ENCODE results near the gene SRRM2.

SRRM2 gene

GRCh38 chr16:2775765-2776499 is 23.5 kb downstream of the SRRM2 start:
- H3K4me3 ChIP-seq (ENCODE audit: low read length) = peak overlapping the region; percentile 94
- peak overlapping the region; percentile 95 for H3K4me2 ChIP-seq (ENCODE audit: low read length)
- peak overlapping the region; percentile 96 for H3K9ac ChIP-seq (ENCODE audit: low read depth, low read length)
- H3K9me3 ChIP-seq (replicated peaks; ENCODE audit: low read length) = no peaks in the 10 kb centered on the region
- H3K4me1 ChIP-seq (ENCODE audit: control insufficient read depth, insufficient read depth, low read length) = peaks cover 49% of the 10 kb centered on the region
- H3K27me3 ChIP-seq (ENCODE audit: control insufficient read depth, insufficient read depth, low read length) = no peaks in the 10 kb centered on the region
- peaks cover 41% of the 10 kb centered on the region for H3K36me3 ChIP-seq (ENCODE audit: insufficient read depth, low read length)

GRCh38 chr16:2776500-2777139 is 24.2 kb downstream of the SRRM2 start:
- peak overlapping the region; percentile 95 for H3K4me2 ChIP-seq (ENCODE audit: low read length)
- peaks cover 45% of the 10 kb centered on the region for H3K4me1 ChIP-seq (ENCODE audit: control insufficient read depth, insufficient read depth, low read length)
- H3K9ac ChIP-seq (ENCODE audit: low read depth, low read length) = peak overlapping the region; percentile 96
- no peaks in the 10 kb centered on the region for H3K9me3 ChIP-seq (replicated peaks; ENCODE audit: low read length)
- H3K27me3 ChIP-seq (ENCODE audit: control insufficient read depth, insufficient read depth, low read length) = no peaks in the 10 kb centered on the region
- peaks cover 35% of the 10 kb centered on the region for H3K36me3 ChIP-seq (ENCODE audit: insufficient read depth, low read length)
- peak overlapping the region; percentile 94 for H3K4me3 ChIP-seq (ENCODE audit: low read length)

- Histone ChIP-seq H3K9me3 (replicated peaks; ENCODE audit: low read length) (no peaks in the 10 kb centered on the region), H3K36me3 (ENCODE audit: insufficient read depth, low read length) (peaks cover 27% of the 10 kb centered on the region), H3K4me2 (ENCODE audit: low read length) (peak within 1 kb of the TSS; percentile 95), H3K4me1 (ENCODE audit: control insufficient read depth, insufficient read depth, low read length) (peaks cover 45% of the 10 kb centered on the region), H3K9ac (ENCODE audit: low read depth, low read length) (peak within 1 kb of the TSS; percentile 100), H3K4me3 (ENCODE audit: low read length) (peak within 1 kb of the TSS; percentile 94), H3K27me3 (ENCODE audit: control insufficient read depth, insufficient read depth, low read length) (no peaks in the 10 kb centered on the region)
Observed at GRCh38 chr16:2777231-2777902, 24.9 kb downstream of the SRRM2 start, which contains the start of gene ELOB. TSS of gene ELOB (minus strand) at chr16:2777280. CDS start at chr16:2777239, 41 bp downstream.

GRCh38 chr16:2777903-2778629 is 25.6 kb downstream of the SRRM2 start:
- Histone ChIP-seq H3K4me2 (ENCODE audit: low read length) (peak overlapping the region; percentile 95), H3K4me3 (ENCODE audit: low read length) (peak overlapping the region; percentile 94), H3K9ac (ENCODE audit: low read depth, low read length) (peak overlapping the region; percentile 100), H3K36me3 (ENCODE audit: insufficient read depth, low read length) (peaks cover 21% of the 10 kb centered on the region), H3K27me3 (ENCODE audit: control insufficient read depth, insufficient read depth, low read length) (no peaks in the 10 kb centered on the region), H3K9me3 (replicated peaks; ENCODE audit: low read length) (no peaks in the 10 kb centered on the region), H3K4me1 (ENCODE audit: control insufficient read depth, insufficient read depth, low read length) (peaks cover 39% of the 10 kb centered on the region)

- no peaks in the 10 kb centered on the region for H3K9me3 ChIP-seq (replicated peaks; ENCODE audit: low read length)
- H3K4me3 ChIP-seq (ENCODE audit: low read length) = peak overlapping the region; percentile 94
- H3K27me3 ChIP-seq (ENCODE audit: control insufficient read depth, insufficient read depth, low read length) = no peaks in the 10 kb centered on the region
- peaks cover 16% of the 10 kb centered on the region for H3K36me3 ChIP-seq (ENCODE audit: insufficient read depth, low read length)
- H3K9ac ChIP-seq (ENCODE audit: low read depth, low read length) = peak overlapping the region; percentile 100
- peak overlapping the region; percentile 95 for H3K4me2 ChIP-seq (ENCODE audit: low read length)
- peaks cover 34% of the 10 kb centered on the region for H3K4me1 ChIP-seq (ENCODE audit: control insufficient read depth, insufficient read depth, low read length)
Observed at GRCh38 chr16:2778630-2778958, 26.2 kb downstream of the SRRM2 start.

- Histone ChIP-seq H3K4me3 (ENCODE audit: low read length) (no peak overlapping the region), H3K4me2 (ENCODE audit: low read length) (no peak overlapping the region), H3K9me3 (replicated peaks; ENCODE audit: low read length) (no peaks in the 10 kb centered on the region), H3K9ac (ENCODE audit: low read depth, low read length) (no peak overlapping the region), H3K36me3 (ENCODE audit: insufficient read depth, low read length) (peaks cover 9% of the 10 kb centered on the region), H3K27me3 (ENCODE audit: control insufficient read depth, insufficient read depth, low read length) (peaks cover 4% of the 10 kb centered on the region), H3K4me1 (ENCODE audit: control insufficient read depth, insufficient read depth, low read length) (peaks cover 28% of the 10 kb centered on the region)
Observed at GRCh38 chr16:2779151-2779920, 26.9 kb downstream of the SRRM2 start.

GRCh38 chr16:2779978-2780898 is 27.8 kb downstream of the SRRM2 start:
- H3K9ac ChIP-seq (ENCODE audit: low read depth, low read length) = no peak overlapping the region
- H3K27me3 ChIP-seq (ENCODE audit: control insufficient read depth, insufficient read depth, low read length) = peaks cover 13% of the 10 kb centered on the region
- H3K4me3 ChIP-seq (ENCODE audit: low read length) = no peak overlapping the region
- H3K4me1 ChIP-seq (ENCODE audit: control insufficient read depth, insufficient read depth, low read length) = peaks cover 20% of the 10 kb centered on the region
- H3K9me3 ChIP-seq (replicated peaks; ENCODE audit: low read length) = no peaks in the 10 kb centered on the region
- H3K36me3 ChIP-seq (ENCODE audit: insufficient read depth, low read length) = no peaks in the 10 kb centered on the region
- no peak overlapping the region for H3K4me2 ChIP-seq (ENCODE audit: low read length)

- H3K9me3 ChIP-seq (replicated peaks; ENCODE audit: low read length) = no peaks in the 10 kb centered on the region
- no peak overlapping the region for H3K4me2 ChIP-seq (ENCODE audit: low read length)
- H3K9ac ChIP-seq (ENCODE audit: low read depth, low read length) = no peak overlapping the region
- peaks cover 32% of the 10 kb centered on the region for H3K27me3 ChIP-seq (ENCODE audit: control insufficient read depth, insufficient read depth, low read length)
- H3K4me3 ChIP-seq (ENCODE audit: low read length) = no peak overlapping the region
- H3K36me3 ChIP-seq (ENCODE audit: insufficient read depth, low read length) = no peaks in the 10 kb centered on the region
- peaks cover 8% of the 10 kb centered on the region for H3K4me1 ChIP-seq (ENCODE audit: control insufficient read depth, insufficient read depth, low read length)
Observed at GRCh38 chr16:2782583-2783351, 30.3 kb downstream of the SRRM2 start.

- Histone ChIP-seq H3K4me1 (ENCODE audit: control insufficient read depth, insufficient read depth, low read length) (no peaks in the 10 kb centered on the region), H3K9ac (ENCODE audit: low read depth, low read length) (no peak overlapping the region), H3K9me3 (replicated peaks; ENCODE audit: low read length) (no peaks in the 10 kb centered on the region), H3K36me3 (ENCODE audit: insufficient read depth, low read length) (no peaks in the 10 kb centered on the region), H3K27me3 (ENCODE audit: control insufficient read depth, insufficient read depth, low read length) (peaks cover 38% of the 10 kb centered on the region), H3K4me3 (ENCODE audit: low read length) (no peak overlapping the region), H3K4me2 (ENCODE audit: low read length) (no peak overlapping the region)
Observed at GRCh38 chr16:2783581-2784357, 31.3 kb downstream of the SRRM2 start.
